GM12878 (cell line): ENCODE results near the gene FAM237B. TPM values are rescaled to one million over a fixed set of nuclear protein-coding genes. Genes with fewer than 3 reads are reported as not detected.

ENCODE experiments used
- ATAC-seq: fragments of 200-7000 bp; cut with Tn5 transposase; 3 replicates; pipeline ENCODE4 v1.9.1; 2020; ENCODE audit warnings: mild to moderate bottlenecking, moderate library complexity
- BruUV-seq: library from RNA; stranded (reverse); fragments of 400-500 nt; replicated peaks from 2 replicates; lab custom pipeline; 2021; lab: Mats Ljungman, UMichigan
- CTCF ChIA-PET: fragments of 300-600 bp; sonication (Branson Sonifier 250); formaldehyde crosslinking; extraction: SDS; loops from one replicate; lab custom pipeline; 2021; ENCODE audit warnings: inconsistent platforms; lab: Yijun Ruan, JAX
- POLR2A ChIA-PET: fragments of 350-600 bp; formaldehyde crosslinking; extraction: SDS; loops from one replicate; lab custom pipeline; 2021; ENCODE audit warnings: inconsistent platforms; lab: Charles Lee
- RAD21 ChIA-PET: fragments of 300-600 bp; sonication (Branson Sonifier 250); formaldehyde crosslinking; loops from one replicate; lab custom pipeline; 2023; ENCODE audit warnings: antibody characterized with exemption; ENCODE audit not compliant: unreplicated experiment; lab: Charles Lee
- SMC1A ChIA-PET: fragments of 300-600 bp; sonication (Branson Sonifier 250); formaldehyde crosslinking; loops from one replicate; lab custom pipeline; 2023; ENCODE audit not compliant: unreplicated experiment, uncharacterized antibody; lab: Charles Lee
- DNase-seq: peaks from one replicate; pipeline ENCODE4 v3.0.0-alpha.2; 2011; ENCODE audit warnings: low read depth, low spot score
- FAIRE-seq: peaks from 3 replicates; lab custom pipeline; 2011; peaks lifted over from hg19 to GRCh38; lab: Jason Lieb, UNC
- H2AFZ ChIP-seq: 2 replicates; pipeline ENCODE4 v1.6.0; 2011; ENCODE audit warnings: low read depth, low read length, control low read depth; ENCODE audit not compliant: control insufficient read depth
- H3K27ac ChIP-seq: 2 replicates; pipeline ENCODE4 v1.5.1; 2011; ENCODE audit warnings: control low read depth; ENCODE audit not compliant: control insufficient read depth, insufficient read depth
- H3K27me3 ChIP-seq, 2 experiments: replicated peaks in 1 of 2; 2 replicates each; pipeline versions ENCODE4 v1.6.0 to v1.6.1; 2011; ENCODE audit warnings: low read length in 1 of 2; ENCODE audit not compliant: control insufficient read depth in 2 of 2, insufficient read depth in 2 of 2
- H3K36me3 ChIP-seq, 2 experiments: 2 replicates each; pipeline ENCODE4 v1.5.1; 2011; ENCODE audit warnings: low read length in 1 of 2; ENCODE audit not compliant: control insufficient read depth in 2 of 2, insufficient read depth in 2 of 2
- H3K4me1 ChIP-seq: 2 replicates; pipeline ENCODE4 v1.6.1; 2011; ENCODE audit warnings: mild to moderate bottlenecking, low read length, moderate library complexity, mixed read lengths; ENCODE audit not compliant: control insufficient read depth, insufficient read depth
- H3K4me2 ChIP-seq: 2 replicates; pipeline ENCODE4 v1.6.0; 2011; ENCODE audit warnings: control low read depth; ENCODE audit not compliant: control insufficient read depth, insufficient read depth
- H3K4me3 ChIP-seq: fragments of 200-600 bp; sonication (generic); 2 replicates; pipeline ENCODE4 v1.5.1; 2016
- H3K79me2 ChIP-seq: 2 replicates; pipeline ENCODE4 v1.6.0; 2011; ENCODE audit warnings: low read length; ENCODE audit not compliant: control insufficient read depth, insufficient read depth
- H3K9ac ChIP-seq: 2 replicates; pipeline ENCODE4 v1.8.0; 2011; ENCODE audit warnings: low read length, control low read depth, mixed read lengths; ENCODE audit not compliant: control insufficient read depth, insufficient read depth
- H3K9me3 ChIP-seq: replicated peaks from 3 replicates; pipeline ENCODE4 v1.5.1; 2011; ENCODE audit warnings: mild to moderate bottlenecking, low read length; ENCODE audit not compliant: control insufficient read depth, insufficient read depth
- H4K20me1 ChIP-seq: 2 replicates; pipeline ENCODE4 v1.6.0; 2011; ENCODE audit not compliant: control insufficient read depth, insufficient read depth
- ATF2 ChIP-seq: IDR thresholded peaks from 2 replicates; pipeline ENCODE4 v1.6.1; 2012; ENCODE audit warnings: low read length, inconsistent platforms
- BACH1 ChIP-seq: fragments of 450-650 bp; IDR thresholded peaks from 2 replicates; pipeline ENCODE4 v1.6.1; 2017; ENCODE audit warnings: mild to moderate bottlenecking, borderline replicate concordance
- EED ChIP-seq: sonication (generic); IDR thresholded peaks from 2 replicates; pipeline ENCODE4 v1.6.1; 2016; ENCODE audit warnings: antibody characterized with exemption, low read depth
- ESRRA ChIP-seq: IDR thresholded peaks from 2 replicates; pipeline ENCODE4 v1.6.1; 2012; ENCODE audit warnings: mild to moderate bottlenecking, low read length, improper control_type of control experiment
- IRF4 ChIP-seq: IDR thresholded peaks from 2 replicates; pipeline ENCODE4 v1.6.1; 2011; ENCODE audit warnings: low read depth, low read length
- POLR2AphosphoS5 ChIP-seq: IDR thresholded peaks from 2 replicates; pipeline ENCODE4 v1.6.1; 2011; ENCODE audit warnings: mild to moderate bottlenecking, low read length, inconsistent platforms
- SIN3A ChIP-seq: IDR thresholded peaks from 2 replicates; pipeline ENCODE4 v1.6.1; 2012; ENCODE audit warnings: low read depth, low read length, improper control_type of control experiment
- WGBS: methylation state at CpG from one replicate; pipeline ENCODE4 v1.1.6; 2016; ENCODE audit warnings: low lambda C conversion rate; ENCODE audit not compliant: insufficient replicate concordance, insufficient coverage; ENCODE audit errors: missing lambda C conversion rate; 5-methylcytosine and 5-hydroxymethylcytosine counted together
- in situ Hi-C: fragments of 300-500 bp; cut with MboI; formaldehyde crosslinking; loops from 9 replicates; pipeline ENCODE4 v1.14.3; 2018; ENCODE audit warnings: mixed read lengths
- intact Hi-C: fragments of 100-400 bp; cut with micrococcal nuclease; formaldehyde crosslinking; loops from one replicate; pipeline ENCODE4 v1.14.2; 2022; ENCODE audit not compliant: unreplicated experiment
- polyA plus RNA-seq, 11 experiments: library from polyadenylated mRNA; depleted of rRNA in 4 of 11; unstranded in 6 of 11; stranded (reverse) in 5 of 11; fragments of >200 nt; fragmentation: Nextera tagmentation in 4 of 11; fragmentation: Illumina TruSeq in 1 of 11; extraction: Ambion mirVana in 4 of 11; extraction: Trizol in 1 of 11; gene quantifications; 1 replicate in 1 of 11; 2 replicates in 10 of 11; pipeline versions ENCODE4 v1.2.1 to v1.2.3, GENCODE V29; 2011 to 2016; ENCODE audit warnings: inconsistent platforms in 2 of 11, missing spikeins in 2 of 11, low read depth in 1 of 11
- total RNA-seq, 4 experiments: library from RNA; depleted of rRNA in 3 of 4; stranded (reverse); fragments of >200 nt in 3 of 4; fragmentation: Illumina TruSeq in 1 of 4; extraction: Trizol in 1 of 4; gene quantifications; 2 replicates each; pipeline versions ENCODE4 v1.2.1 to v1.2.3, GENCODE V29; 2013 to 2021
- TF ChIP-seq, protein P1 (sequence below): fragments of 450-650 bp; IDR thresholded peaks from 2 replicates; pipeline ENCODE4 v1.6.1; 2017; ENCODE audit warnings: mild to moderate bottlenecking, low read depth, inconsistent platforms; ENCODE audit not compliant: poor library complexity, severe bottlenecking

Gene FAM237B
- total and polyA plus RNA-seq, 10 of the 15 experiments (the other 5 are each of a cell fraction or from before 2014, with no cell fraction given), result not detected

DNA sequence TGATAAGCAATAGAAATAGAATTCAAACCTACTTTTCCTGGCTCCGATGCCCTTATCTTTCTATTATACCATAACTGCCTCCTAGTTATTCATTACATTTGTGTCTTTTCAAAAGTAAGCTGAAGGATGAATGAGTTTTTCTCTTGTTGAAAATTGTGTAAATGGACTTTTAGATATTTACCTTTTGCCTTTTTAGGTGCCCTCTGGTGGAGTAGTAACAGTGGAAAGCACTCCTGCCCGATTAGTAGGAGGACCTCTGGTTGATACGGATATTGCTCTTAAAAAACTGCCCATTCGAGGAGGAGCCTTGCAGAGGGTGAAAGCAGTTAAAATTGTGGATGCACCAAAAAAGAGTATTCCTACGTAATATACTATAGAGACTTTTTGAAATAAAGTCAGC is 11.2 kb downstream of the FAM237B start (continued):
- TF ChIP-seq, protein P1, sequence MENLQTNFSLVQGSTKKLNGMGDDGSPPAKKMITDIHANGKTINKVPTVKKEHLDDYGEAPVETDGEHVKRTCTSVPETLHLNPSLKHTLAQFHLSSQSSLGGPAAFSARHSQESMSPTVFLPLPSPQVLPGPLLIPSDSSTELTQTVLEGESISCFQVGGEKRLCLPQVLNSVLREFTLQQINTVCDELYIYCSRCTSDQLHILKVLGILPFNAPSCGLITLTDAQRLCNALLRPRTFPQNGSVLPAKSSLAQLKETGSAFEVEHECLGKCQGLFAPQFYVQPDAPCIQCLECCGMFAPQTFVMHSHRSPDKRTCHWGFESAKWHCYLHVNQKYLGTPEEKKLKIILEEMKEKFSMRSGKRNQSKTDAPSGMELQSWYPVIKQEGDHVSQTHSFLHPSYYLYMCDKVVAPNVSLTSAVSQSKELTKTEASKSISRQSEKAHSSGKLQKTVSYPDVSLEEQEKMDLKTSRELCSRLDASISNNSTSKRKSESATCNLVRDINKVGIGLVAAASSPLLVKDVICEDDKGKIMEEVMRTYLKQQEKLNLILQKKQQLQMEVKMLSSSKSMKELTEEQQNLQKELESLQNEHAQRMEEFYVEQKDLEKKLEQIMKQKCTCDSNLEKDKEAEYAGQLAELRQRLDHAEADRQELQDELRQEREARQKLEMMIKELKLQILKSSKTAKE, result no peak
- TF ChIP-seq EED, result no peak
- TF ChIP-seq, all 136 proteins: peak for 0

GRCh38 chr7:90303241-90303640 is 17.9 kb downstream of the FAM237B start:
- no peak overlapping the region for H2AFZ ChIP-seq
- BruUV-seq, result no TSS peak
- DNase-seq (no peak), FAIRE-seq (no peak), ATAC-seq (no peak)
- H3K4me3 ChIP-seq, result no peak overlapping the region
- intact Hi-C loops, result no loop called here
- H3K4me1 ChIP-seq, result no peaks in the 10 kb centered on the region
- SMC1A ChIA-PET, result interaction anchor here (1.1 to 1.9 kb wide), 4 partner anchors 9 to 109 kb away, joined by 3 to 6 read pairs (median 4); no protein-coding TSS in a partner anchor
- H4K20me1 ChIP-seq, result no peaks in the 10 kb centered on the region
- no peak overlapping the region for H3K27ac ChIP-seq
- no peaks in the 10 kb centered on the region for H3K27me3 ChIP-seq
- no peaks in the 10 kb centered on the region for H3K36me3 ChIP-seq
- POLR2A ChIA-PET, result interaction anchor here (0.9 kb wide), 1 partner anchor 92 kb away, joined by 3 read pairs; the partner anchor contains the start of gene STEAP2
- CTCF ChIA-PET, result interaction anchor here (0.6 to 2.3 kb wide), 5 partner anchors 9 to 123 kb away, joined by 3 to 12 read pairs (median 6); partner anchors contain the start of gene GTPBP10
- no peaks in the 10 kb centered on the region for H3K79me2 ChIP-seq
- RAD21 ChIA-PET, result interaction anchor here (1.2 to 1.7 kb wide), 2 partner anchors 16 to 124 kb away, joined by 3 to 5 read pairs; no protein-coding TSS in a partner anchor
- H3K9me3 ChIP-seq, result no peaks in the 10 kb centered on the region
- no peak overlapping the region for H3K9ac ChIP-seq
- WGBS, result 91% methylated on average over 1 of the region's 1 CpG
- in situ Hi-C loops, result no loop called here
- H3K4me2 ChIP-seq, result no peak overlapping the region
- TF ChIP-seq BACH1 (no peak), ESRRA (no peak), IRF4 (no peak), ATF2 (no peak), POLR2AphosphoS5 (no peak), SIN3A (no peak)
- TF ChIP-seq, all 136 proteins: peak for 0
